PC-9 (cell line): ENCODE measurements around the gene SYCN.

Source experiments
- CTCF ChIP-seq: fragments of 200-600 bp; sonication (generic); conservative IDR thresholded peaks from 2 replicates; pipeline ENCODE4 v1.6.1; 2017; ENCODE audit warnings: mixed run types, antibody characterized with exemption, mild to moderate bottlenecking, moderate library complexity
- EZH2 ChIP-seq: fragments of 200-600 bp; sonication (generic); IDR thresholded peaks from 2 replicates; pipeline ENCODE4 v1.8.0; 2017; ENCODE audit warnings: antibody characterized with exemption, low read depth

GRCh38 chr19:39209196-39209595 lies 5.1 kb upstream of the SYCN start:
- TF ChIP-seq CTCF (no peak), EZH2 (no peak)
